HCT116 (cell line): Measurements from ENCODE around the gene GPR26. TPM values are rescaled to one million over a fixed set of nuclear protein-coding genes. Genes with fewer than 3 reads are reported as not detected.

Source experiments
- ATAC-seq: fragments of 200-7000 bp; cut with Tn5 transposase; 2 replicates; pipeline ENCODE4 v1.9.1; 2020; ENCODE audit warnings: mild to moderate bottlenecking, moderate library complexity
- BruUV-seq: library from RNA; stranded (reverse); fragments of 400-500 nt; replicated peaks from 2 replicates; lab custom pipeline; 2021; lab: Mats Ljungman, UMichigan
- CTCF ChIA-PET: fragments of 300-600 bp; sonication (Branson Sonifier 250); formaldehyde crosslinking; loops from one replicate; lab custom pipeline; 2021; ENCODE audit warnings: antibody characterized with exemption; lab: Charles Lee
- POLR2A ChIA-PET: fragments of 300-600, 350-600 bp; sonication (Branson Sonifier 250); formaldehyde crosslinking; loops from one replicate; lab custom pipeline; 2021; ENCODE audit warnings: antibody characterized with exemption; lab: Charles Lee
- RAD21 ChIA-PET, 2 experiments: fragments of 300-600 bp; sonication (Branson Sonifier 250); formaldehyde crosslinking; loops; one replicate each; lab custom pipeline; 2023; ENCODE audit warnings: low total read pairs in 2 of 2; ENCODE audit not compliant: uncharacterized antibody in 2 of 2, unreplicated experiment in 2 of 2, low non-redundant PET in 1 of 2; lab: Charles Lee
- DNase-seq: peaks from one replicate; pipeline ENCODE4 v3.0.0-alpha.2; 2010; ENCODE audit warnings: low read depth, low spot score
- H2AFZ ChIP-seq: fragments of 200-600 bp; shearing (Covaris generic), sonication (generic); 2 replicates; pipeline ENCODE4 v1.6.1; 2017; ENCODE audit warnings: low read depth, mixed run types, mixed read lengths, antibody characterized with exemption, low read length; ENCODE audit not compliant: poor library complexity, severe bottlenecking
- H3K27ac ChIP-seq: 2 replicates; pipeline ENCODE4 v1.5.1; 2012; ENCODE audit warnings: low read depth, low read length
- H3K27me3 ChIP-seq: fragments of 200-600 bp; sonication (generic); 2 replicates; pipeline ENCODE4 v1.6.1; 2016; ENCODE audit warnings: mixed run types, low read length, mixed read lengths; ENCODE audit not compliant: insufficient read depth
- H3K36me3 ChIP-seq, 2 experiments: fragments of 200-500 bp in 1 of 2; fragments of 200-600 bp in 1 of 2; sonication (Bioruptor generic) in 1 of 2; sonication (generic) in 1 of 2; 2 replicates each; pipeline versions ENCODE4 v1.5.1 to v1.6.1; 2014 to 2016; ENCODE audit warnings: low read length in 2 of 2, inconsistent platforms in 1 of 2, mixed read lengths in 1 of 2, mixed run types in 1 of 2; ENCODE audit not compliant: insufficient read depth in 2 of 2, control insufficient read depth in 1 of 2
- H3K4me1 ChIP-seq, 2 experiments: fragments of 200-600 bp in 1 of 2; sonication (generic) in 1 of 2; 2 replicates each; pipeline versions ENCODE4 v1.5.1 to v1.6.1; 2012 to 2017; ENCODE audit warnings: low read length in 2 of 2, inconsistent platforms in 1 of 2, mild to moderate bottlenecking in 1 of 2, mixed read lengths in 1 of 2, mixed run types in 1 of 2, moderate library complexity in 1 of 2; ENCODE audit not compliant: insufficient read depth in 2 of 2, control insufficient read depth in 1 of 2
- H3K4me2 ChIP-seq: fragments of 200-600 bp; sonication (generic); 2 replicates; pipeline ENCODE4 v1.6.1; 2017; ENCODE audit warnings: mixed run types, low read length, mixed read lengths
- H3K4me3 ChIP-seq, 2 experiments: fragments of 200-600 bp in 1 of 2; sonication (generic) in 1 of 2; replicated peaks in 1 of 2; 2 replicates each; pipeline ENCODE4 v1.5.1; 2011 to 2016; ENCODE audit warnings: low read length in 2 of 2, control low read depth in 1 of 2, low read depth in 1 of 2, mild to moderate bottlenecking in 1 of 2, mixed read lengths in 1 of 2, mixed run types in 1 of 2
- H3K79me2 ChIP-seq: fragments of 200-600 bp; sonication (generic); 2 replicates; pipeline ENCODE4 v1.6.1; 2017; ENCODE audit warnings: mild to moderate bottlenecking, mixed run types, low read length, moderate library complexity, mixed read lengths; ENCODE audit not compliant: insufficient read depth
- H3K9ac ChIP-seq: fragments of 200-600 bp; sonication (generic); 2 replicates; pipeline ENCODE4 v1.6.1; 2016; ENCODE audit warnings: low read length, mixed read lengths
- H3K9me2 ChIP-seq: fragments of 200-600 bp; sonication (generic), shearing (Covaris generic); 2 replicates; pipeline ENCODE4 v1.6.1; 2017; ENCODE audit warnings: mixed run types, mild to moderate bottlenecking, moderate library complexity; ENCODE audit not compliant: insufficient read depth
- H3K9me3 ChIP-seq, 2 experiments: fragments of 200-500 bp in 1 of 2; fragments of 200-600 bp in 1 of 2; sonication (Bioruptor generic) in 1 of 2; sonication (generic) in 1 of 2; 2 replicates each; pipeline ENCODE4 v1.6.1; 2014 to 2017; ENCODE audit warnings: low read length in 2 of 2, mixed read lengths in 2 of 2, inconsistent platforms in 1 of 2, low read depth in 1 of 2, mild to moderate bottlenecking in 1 of 2, mixed run types in 1 of 2, moderate library complexity in 1 of 2; ENCODE audit not compliant: control insufficient read depth in 1 of 2, insufficient read depth in 1 of 2
- H4K20me1 ChIP-seq: fragments of 200-600 bp; sonication (generic), shearing (Covaris generic); 2 replicates; pipeline ENCODE4 v1.6.1; 2017; ENCODE audit warnings: mixed run types, mild to moderate bottlenecking, moderate library complexity; ENCODE audit not compliant: insufficient read depth
- ATF3 ChIP-seq: IDR thresholded peaks from 2 replicates; pipeline ENCODE4 v1.6.1; 2012
- CBX3 ChIP-seq: IDR thresholded peaks from 2 replicates; pipeline ENCODE4 v1.6.1; 2012; ENCODE audit warnings: low read depth
- CEBPB ChIP-seq: IDR thresholded peaks from 2 replicates; pipeline ENCODE4 v1.6.1; 2012; ENCODE audit warnings: low read depth
- EGR1 ChIP-seq: IDR thresholded peaks from 2 replicates; pipeline ENCODE4 v1.6.1; 2012; ENCODE audit warnings: low read depth
- ELF1 ChIP-seq: IDR thresholded peaks from 2 replicates; pipeline ENCODE4 v1.6.1; 2012; ENCODE audit warnings: low read depth, borderline replicate concordance
- EZH2phosphoT487 ChIP-seq: fragments of 200-600 bp; IDR thresholded peaks from 2 replicates; pipeline ENCODE4 v1.6.1; 2018; ENCODE audit warnings: antibody characterized with exemption, borderline replicate concordance
- MAX ChIP-seq: IDR thresholded peaks from 2 replicates; pipeline ENCODE4 v1.6.1; 2012
- POLR2A ChIP-seq: IDR thresholded peaks from 2 replicates; pipeline ENCODE4 v1.7.0; 2011; ENCODE audit warnings: borderline replicate concordance; ENCODE audit not compliant: insufficient read depth, insufficient read length; ENCODE audit errors: extremely low read depth
- POLR2AphosphoS5 ChIP-seq: IDR thresholded peaks from 2 replicates; pipeline ENCODE4 v1.6.1; 2011; ENCODE audit warnings: mild to moderate bottlenecking, low read depth, low read length, moderate library complexity
- SP1 ChIP-seq: IDR thresholded peaks from 2 replicates; pipeline ENCODE4 v1.6.1; 2012; ENCODE audit warnings: low read depth
- SRF ChIP-seq: IDR thresholded peaks from 2 replicates; pipeline ENCODE4 v1.6.1; 2012; ENCODE audit warnings: low read depth
- TCF7L2 ChIP-seq: IDR thresholded peaks from 2 replicates; pipeline ENCODE4 v1.7.0; 2011; ENCODE audit warnings: borderline replicate concordance, inconsistent platforms; ENCODE audit not compliant: insufficient read depth, insufficient read length; ENCODE audit errors: extremely low read depth
- ZFX ChIP-seq: fragments of 450-650 bp; IDR thresholded peaks from 2 replicates; pipeline ENCODE4 v1.6.1; 2017
- ZNF274 ChIP-seq: fragments of 200-500 bp; sonication (Bioruptor generic); IDR thresholded peaks from 2 replicates; pipeline ENCODE4 v1.6.1; 2014; ENCODE audit warnings: mild to moderate bottlenecking, low read depth, low read length, inconsistent platforms
- intact Hi-C: fragments of 100-400 bp; cut with micrococcal nuclease; formaldehyde crosslinking; loops from 2 replicates; pipeline ENCODE4 v1.10.0; 2022
- total RNA-seq: library from RNA; stranded (reverse); gene quantifications from one replicate; pipeline ENCODE4 v1.2.1, GENCODE V29; 2021; ENCODE audit not compliant: unreplicated experiment
- TF ChIP-seq, protein P1 (sequence below): IDR thresholded peaks from 2 replicates; pipeline ENCODE4 v1.6.1; 2012; ENCODE audit warnings: low read depth
- TF ChIP-seq, protein P2 (sequence below): IDR thresholded peaks from 2 replicates; pipeline ENCODE4 v1.6.1; 2011; ENCODE audit warnings: mild to moderate bottlenecking, low read length, moderate library complexity; ENCODE audit not compliant: insufficient replicate concordance; ENCODE audit errors: extremely low read depth
- TF ChIP-seq, protein P3 (sequence below), 3 experiments: fragments of 200-600 bp in 1 of 3; sonication (generic) in 1 of 3; IDR thresholded peaks in 2 of 3; conservative IDR thresholded peaks in 1 of 3; 2 replicates each; pipeline ENCODE4 v1.5.1; 2012 to 2017; ENCODE audit warnings: low read depth in 2 of 3, low read length in 2 of 3, antibody characterized with exemption in 1 of 3, borderline replicate concordance in 1 of 3, control low read depth in 1 of 3, mild to moderate bottlenecking in 1 of 3, mixed read lengths in 1 of 3, mixed run types in 1 of 3, moderate library complexity in 1 of 3; ENCODE audit not compliant: insufficient read depth in 1 of 3

GPR26 gene
- total RNA-seq, 1 experiment from 2014 or later = not detected

DNA sequence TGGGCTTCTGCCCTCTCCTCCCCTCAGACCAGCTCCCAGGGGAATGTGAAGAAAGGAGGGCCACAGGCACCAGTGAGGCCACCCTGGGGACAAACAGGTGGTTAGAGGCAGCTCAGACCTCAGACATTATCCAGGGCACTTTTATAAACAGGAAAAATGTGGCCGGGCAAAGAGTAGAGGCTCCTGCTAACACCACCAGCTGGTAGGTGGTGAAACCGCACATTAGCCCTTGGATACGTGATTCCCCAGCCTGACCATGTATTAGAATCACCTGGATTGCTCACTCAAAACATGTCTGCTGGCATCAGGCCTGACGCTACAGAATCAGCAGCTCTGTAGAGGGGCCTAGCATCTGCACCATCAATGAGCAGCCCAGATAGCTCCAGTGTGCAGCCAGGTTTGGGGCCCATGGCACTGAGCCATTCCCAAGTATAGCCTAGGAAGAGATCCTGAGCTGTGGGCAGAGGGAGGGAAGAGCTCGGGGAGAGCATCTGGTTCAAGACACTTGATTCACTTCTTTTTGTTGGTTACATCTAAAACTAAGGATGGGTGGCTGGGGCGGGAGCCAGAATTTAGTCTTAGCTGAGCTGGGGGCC lies 37.1 kb downstream of the GPR26 start (continued):
- TF ChIP-seq, protein P1, sequence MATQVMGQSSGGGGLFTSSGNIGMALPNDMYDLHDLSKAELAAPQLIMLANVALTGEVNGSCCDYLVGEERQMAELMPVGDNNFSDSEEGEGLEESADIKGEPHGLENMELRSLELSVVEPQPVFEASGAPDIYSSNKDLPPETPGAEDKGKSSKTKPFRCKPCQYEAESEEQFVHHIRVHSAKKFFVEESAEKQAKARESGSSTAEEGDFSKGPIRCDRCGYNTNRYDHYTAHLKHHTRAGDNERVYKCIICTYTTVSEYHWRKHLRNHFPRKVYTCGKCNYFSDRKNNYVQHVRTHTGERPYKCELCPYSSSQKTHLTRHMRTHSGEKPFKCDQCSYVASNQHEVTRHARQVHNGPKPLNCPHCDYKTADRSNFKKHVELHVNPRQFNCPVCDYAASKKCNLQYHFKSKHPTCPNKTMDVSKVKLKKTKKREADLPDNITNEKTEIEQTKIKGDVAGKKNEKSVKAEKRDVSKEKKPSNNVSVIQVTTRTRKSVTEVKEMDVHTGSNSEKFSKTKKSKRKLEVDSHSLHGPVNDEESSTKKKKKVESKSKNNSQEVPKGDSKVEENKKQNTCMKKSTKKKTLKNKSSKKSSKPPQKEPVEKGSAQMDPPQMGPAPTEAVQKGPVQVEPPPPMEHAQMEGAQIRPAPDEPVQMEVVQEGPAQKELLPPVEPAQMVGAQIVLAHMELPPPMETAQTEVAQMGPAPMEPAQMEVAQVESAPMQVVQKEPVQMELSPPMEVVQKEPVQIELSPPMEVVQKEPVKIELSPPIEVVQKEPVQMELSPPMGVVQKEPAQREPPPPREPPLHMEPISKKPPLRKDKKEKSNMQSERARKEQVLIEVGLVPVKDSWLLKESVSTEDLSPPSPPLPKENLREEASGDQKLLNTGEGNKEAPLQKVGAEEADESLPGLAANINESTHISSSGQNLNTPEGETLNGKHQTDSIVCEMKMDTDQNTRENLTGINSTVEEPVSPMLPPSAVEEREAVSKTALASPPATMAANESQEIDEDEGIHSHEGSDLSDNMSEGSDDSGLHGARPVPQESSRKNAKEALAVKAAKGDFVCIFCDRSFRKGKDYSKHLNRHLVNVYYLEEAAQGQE = no peak
- TF ChIP-seq ATF3 (no peak), ZNF274 (no peak), ZFX (no peak)

DNA sequence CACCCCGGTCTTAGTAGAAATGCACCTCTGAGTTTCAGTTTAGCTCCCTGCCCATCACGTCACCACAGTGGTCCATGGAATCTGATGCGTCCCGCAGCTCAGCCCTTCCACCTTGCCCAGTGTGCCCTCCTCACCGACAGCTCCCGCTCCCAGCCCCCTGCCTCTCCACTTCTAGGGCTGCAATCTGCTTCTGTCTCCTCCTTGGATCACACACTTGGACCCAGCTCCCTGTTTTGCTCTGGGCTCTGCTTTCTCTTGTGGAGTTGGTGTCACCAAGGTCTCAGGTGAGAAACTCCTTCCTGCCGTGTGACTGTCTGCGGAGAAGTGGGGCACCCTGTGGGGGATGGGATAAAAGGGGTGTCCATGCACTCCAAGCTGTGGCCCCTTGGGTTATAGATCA lies 37.9 kb downstream of the GPR26 start:
- ATAC-seq (no peak), DNase-seq (no peak)
- no peaks in the 10 kb centered on the region for H3K79me2 ChIP-seq
- POLR2A ChIA-PET = no interaction called here
- CTCF ChIA-PET = no interaction called here
- no TSS peak for BruUV-seq
- intact Hi-C loops = no loop called here
- H3K9me3 ChIP-seq = no peaks in the 10 kb centered on the region
- no peak for TF ChIP-seq EGR1
- TF ChIP-seq SRF = no peak
- no peak for TF ChIP-seq ELF1
- no peak for TF ChIP-seq MAX
- TF ChIP-seq ATF3 = no peak
- TF ChIP-seq, protein P2, sequence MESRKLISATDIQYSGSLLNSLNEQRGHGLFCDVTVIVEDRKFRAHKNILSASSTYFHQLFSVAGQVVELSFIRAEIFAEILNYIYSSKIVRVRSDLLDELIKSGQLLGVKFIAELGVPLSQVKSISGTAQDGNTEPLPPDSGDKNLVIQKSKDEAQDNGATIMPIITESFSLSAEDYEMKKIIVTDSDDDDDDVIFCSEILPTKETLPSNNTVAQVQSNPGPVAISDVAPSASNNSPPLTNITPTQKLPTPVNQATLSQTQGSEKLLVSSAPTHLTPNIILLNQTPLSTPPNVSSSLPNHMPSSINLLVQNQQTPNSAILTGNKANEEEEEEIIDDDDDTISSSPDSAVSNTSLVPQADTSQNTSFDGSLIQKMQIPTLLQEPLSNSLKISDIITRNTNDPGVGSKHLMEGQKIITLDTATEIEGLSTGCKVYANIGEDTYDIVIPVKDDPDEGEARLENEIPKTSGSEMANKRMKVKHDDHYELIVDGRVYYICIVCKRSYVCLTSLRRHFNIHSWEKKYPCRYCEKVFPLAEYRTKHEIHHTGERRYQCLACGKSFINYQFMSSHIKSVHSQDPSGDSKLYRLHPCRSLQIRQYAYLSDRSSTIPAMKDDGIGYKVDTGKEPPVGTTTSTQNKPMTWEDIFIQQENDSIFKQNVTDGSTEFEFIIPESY = no peak
- no peak for TF ChIP-seq POLR2AphosphoS5
- no peak for TF ChIP-seq EZH2phosphoT487
- TF ChIP-seq ZNF274 = no peak
- no peak for TF ChIP-seq CEBPB
- TF ChIP-seq CBX3 = no peak
- no peak for TF ChIP-seq TCF7L2
- TF ChIP-seq, protein P3, sequence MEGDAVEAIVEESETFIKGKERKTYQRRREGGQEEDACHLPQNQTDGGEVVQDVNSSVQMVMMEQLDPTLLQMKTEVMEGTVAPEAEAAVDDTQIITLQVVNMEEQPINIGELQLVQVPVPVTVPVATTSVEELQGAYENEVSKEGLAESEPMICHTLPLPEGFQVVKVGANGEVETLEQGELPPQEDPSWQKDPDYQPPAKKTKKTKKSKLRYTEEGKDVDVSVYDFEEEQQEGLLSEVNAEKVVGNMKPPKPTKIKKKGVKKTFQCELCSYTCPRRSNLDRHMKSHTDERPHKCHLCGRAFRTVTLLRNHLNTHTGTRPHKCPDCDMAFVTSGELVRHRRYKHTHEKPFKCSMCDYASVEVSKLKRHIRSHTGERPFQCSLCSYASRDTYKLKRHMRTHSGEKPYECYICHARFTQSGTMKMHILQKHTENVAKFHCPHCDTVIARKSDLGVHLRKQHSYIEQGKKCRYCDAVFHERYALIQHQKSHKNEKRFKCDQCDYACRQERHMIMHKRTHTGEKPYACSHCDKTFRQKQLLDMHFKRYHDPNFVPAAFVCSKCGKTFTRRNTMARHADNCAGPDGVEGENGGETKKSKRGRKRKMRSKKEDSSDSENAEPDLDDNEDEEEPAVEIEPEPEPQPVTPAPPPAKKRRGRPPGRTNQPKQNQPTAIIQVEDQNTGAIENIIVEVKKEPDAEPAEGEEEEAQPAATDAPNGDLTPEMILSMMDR (IDR thresholded peaks at IDR 0.05 in 2 of 3, conservative IDR thresholded peaks at IDR 0.05 in 1 of 3; ENCODE audit: borderline replicate concordance in 1 of 3, insufficient read depth in 1 of 3, low read depth in 2 of 3, low read length in 2 of 3) = no peak
- no peak for TF ChIP-seq SP1
- no peak for TF ChIP-seq POLR2A
- H3K4me1 ChIP-seq = no peaks in the 10 kb centered on the region
- H3K9ac ChIP-seq = no peak overlapping the region
- no peak overlapping the region for H3K4me3 ChIP-seq
- H3K9me2 ChIP-seq = no peaks in the 10 kb centered on the region
- H3K27ac ChIP-seq = no peak overlapping the region
- no peaks in the 10 kb centered on the region for H4K20me1 ChIP-seq
- H2AFZ ChIP-seq = no peak overlapping the region
- RAD21 ChIA-PET = no interaction called here
- no peak overlapping the region for H3K4me2 ChIP-seq
- H3K36me3 ChIP-seq = no peaks in the 10 kb centered on the region
- peaks cover 64% of the 10 kb centered on the region for H3K27me3 ChIP-seq
